ENCODE data around the gene ST3GAL5. TPM values are rescaled to one million over a fixed set of nuclear protein-coding genes. Genes with fewer than 3 reads are reported as not detected.
A peak's percentile ranks its signal among the peaks of the same experiment; 100 is the strongest.
"Not testable (repeated sequence)": the region's sequence is repeated elsewhere in the genome, so short reads cannot be mapped to it uniquely, and the experiment has no call there.

The ST3GAL5 gene
- total RNA-seq, 1 experiment from 2014 or later: 55.0 TPM

GRCh38 chr2:85838181-85838580, 50.6 kb downstream of the ST3GAL5 start:
- no peak for DNase-seq (ENCODE audit: low read depth)

DNA sequence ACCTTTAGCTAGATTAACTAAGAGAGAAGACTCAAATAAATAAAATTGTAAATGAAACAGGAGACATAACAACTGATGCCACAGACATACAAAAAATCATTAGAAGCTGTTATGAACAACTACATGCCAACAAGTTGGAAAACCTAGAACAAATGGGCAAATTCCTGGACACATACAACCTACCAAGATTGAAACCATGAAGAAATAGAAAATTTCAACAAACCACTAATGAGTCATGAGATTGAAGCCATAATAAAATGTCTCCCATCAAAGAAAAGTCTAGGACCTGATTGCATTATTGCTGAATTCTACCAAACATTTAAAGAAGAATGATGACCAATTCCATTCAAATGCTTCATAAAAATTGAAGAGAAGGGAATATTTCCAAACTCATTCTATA, 54.3 kb downstream of the ST3GAL5 start:
- peak; percentile 51 for DNase-seq (ENCODE audit: low read depth)

- DNase-seq (ENCODE audit: low read depth): no peak
Observed at GRCh38 chr2:85831735-85832134, 57.1 kb downstream of the ST3GAL5 start.

GRCh38 chr2:85830645-85831044, 58.1 kb downstream of the ST3GAL5 start:
- DNase-seq (ENCODE audit: low read depth): no peak

DNA sequence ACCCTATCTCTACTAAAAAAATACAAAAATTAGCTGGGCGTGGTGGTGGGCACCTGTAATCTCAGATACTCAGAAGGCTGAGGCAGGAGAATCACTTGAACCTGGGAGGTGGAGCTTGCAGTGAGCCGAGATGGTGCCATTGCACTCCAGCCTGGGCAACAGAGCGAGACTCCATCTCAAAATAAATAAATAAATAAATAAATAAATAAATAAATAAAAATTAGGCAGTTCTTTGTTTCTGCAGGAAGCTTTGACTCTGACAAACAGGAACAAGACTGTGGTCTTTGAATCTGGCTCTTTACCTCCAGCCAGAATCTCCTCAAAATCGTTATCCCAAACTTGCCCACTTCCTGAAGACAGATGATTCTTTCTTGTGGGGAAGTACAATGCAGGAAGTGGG, 59.4 kb downstream of the ST3GAL5 start:
- DNase-seq (ENCODE audit: low read depth): not testable (repeated sequence)

- no peak for DNase-seq (ENCODE audit: low read depth)
Observed at GRCh38 chr2:85828725-85829124, 60.1 kb downstream of the ST3GAL5 start.

GRCh38 chr2:85827879-85828569, 60.8 kb downstream of the ST3GAL5 start:
- no peak for DNase-seq (ENCODE audit: low read depth)

GRCh38 chr2:85826990-85827878, 61.6 kb downstream of the ST3GAL5 start:
- peak; percentile 54 for DNase-seq (ENCODE audit: low read depth)

GRCh38 chr2:85823951-85824350, 64.8 kb downstream of the ST3GAL5 start:
- DNase-seq (ENCODE audit: low read depth): peak; percentile 44

DNA sequence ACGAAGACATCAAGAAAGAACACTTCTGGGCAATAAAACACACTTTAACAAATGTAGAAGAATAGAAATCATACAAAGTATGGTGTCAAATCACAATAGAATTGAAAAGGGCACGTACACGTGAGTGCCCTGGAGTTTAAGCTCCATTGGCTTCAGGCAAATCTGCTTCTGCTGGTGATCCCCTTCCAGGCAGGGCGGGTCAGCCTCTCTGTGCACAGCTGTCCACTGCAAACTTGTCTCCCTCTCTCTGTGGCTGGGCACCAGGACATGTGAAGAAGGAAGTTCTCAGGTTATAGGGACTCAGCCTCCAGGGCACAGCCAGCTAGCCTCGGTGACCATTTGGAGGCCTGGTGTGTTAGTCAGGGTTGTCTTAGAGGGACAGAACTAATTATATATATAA, 66.0 kb downstream of the ST3GAL5 start:
- DNase-seq (ENCODE audit: low read depth): no peak

GRCh38 chr2:85819811-85820510, 68.8 kb downstream of the ST3GAL5 start:
- no peak for DNase-seq (ENCODE audit: low read depth)

DNA sequence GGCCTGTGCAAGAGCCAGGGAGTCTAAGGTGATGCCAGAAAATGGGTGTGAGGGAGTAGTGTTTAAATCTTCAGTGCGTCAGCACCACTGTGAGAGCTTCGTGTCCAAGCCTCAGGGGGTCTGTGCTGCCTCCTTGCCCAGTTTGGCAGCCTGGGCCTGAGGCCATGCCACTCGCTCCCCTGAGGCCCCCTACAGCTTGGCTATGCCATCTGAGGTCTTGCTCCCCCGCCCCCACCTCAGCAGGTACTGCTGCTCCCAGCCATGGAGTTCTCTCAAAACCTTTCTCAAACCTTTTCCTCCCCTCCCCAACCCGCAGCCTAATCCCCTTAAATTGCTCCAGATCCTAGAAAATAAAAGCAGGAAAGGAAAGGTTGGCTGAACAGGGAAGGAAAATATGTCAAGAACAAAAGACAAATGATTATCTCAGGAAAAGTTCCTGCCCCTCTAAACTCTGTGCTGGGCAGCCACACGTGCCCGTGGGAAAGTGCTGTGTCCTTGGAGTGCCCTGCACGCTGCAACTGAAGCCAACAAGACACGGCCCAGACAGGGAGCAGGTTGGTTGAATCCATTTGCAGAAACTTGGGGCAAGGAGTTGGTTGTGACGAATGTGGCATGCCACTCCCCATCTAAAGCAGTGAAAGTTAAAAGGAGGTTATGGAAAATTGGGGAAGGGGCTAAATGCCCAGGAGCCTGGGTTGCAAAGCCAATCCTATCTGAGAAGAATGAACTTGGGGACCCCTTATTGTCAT, 73.8 kb downstream of the ST3GAL5 start:
- DNase-seq (ENCODE audit: low read depth): no peak

DNA sequence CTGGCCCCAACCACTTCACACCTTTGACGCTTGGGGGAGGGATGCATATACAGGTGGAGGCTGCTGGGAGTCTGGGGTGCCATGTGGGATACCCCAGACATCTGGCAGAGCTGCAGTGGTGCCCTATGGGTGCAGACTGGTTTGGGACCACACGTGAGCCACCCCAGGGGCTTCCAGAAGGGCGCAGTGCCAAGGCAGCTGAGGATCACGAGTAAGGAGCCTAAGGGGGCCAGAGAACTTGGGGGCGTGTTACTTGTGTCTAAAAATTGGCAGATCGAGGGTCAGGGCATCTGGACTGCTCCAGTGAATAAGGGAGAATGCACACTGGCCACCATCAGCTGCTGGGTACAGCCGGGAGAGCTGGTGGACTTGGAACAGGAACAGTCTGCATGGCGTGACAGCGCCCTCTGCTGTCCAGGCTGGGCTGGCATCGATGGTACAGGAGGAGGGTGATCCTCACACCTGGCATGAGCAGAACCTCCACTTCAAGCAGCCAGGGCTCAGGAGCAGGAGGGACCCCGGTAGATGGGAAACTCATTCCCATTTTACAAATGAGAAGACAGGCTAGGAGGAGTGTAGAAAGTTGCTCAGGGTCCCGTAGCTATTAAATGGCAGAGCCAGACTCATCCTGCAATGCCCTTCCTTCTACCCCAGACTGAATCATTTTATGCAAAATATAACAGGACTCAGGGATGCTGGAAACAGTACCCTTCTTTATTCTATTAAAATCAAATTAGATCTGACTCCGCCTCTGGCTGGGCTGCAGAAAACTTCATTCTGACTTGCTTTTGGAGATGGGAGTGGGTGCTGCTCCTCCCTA, 74.6 kb downstream of the ST3GAL5 start:
- peak; percentile 77 for DNase-seq (ENCODE audit: low read depth)

DNA sequence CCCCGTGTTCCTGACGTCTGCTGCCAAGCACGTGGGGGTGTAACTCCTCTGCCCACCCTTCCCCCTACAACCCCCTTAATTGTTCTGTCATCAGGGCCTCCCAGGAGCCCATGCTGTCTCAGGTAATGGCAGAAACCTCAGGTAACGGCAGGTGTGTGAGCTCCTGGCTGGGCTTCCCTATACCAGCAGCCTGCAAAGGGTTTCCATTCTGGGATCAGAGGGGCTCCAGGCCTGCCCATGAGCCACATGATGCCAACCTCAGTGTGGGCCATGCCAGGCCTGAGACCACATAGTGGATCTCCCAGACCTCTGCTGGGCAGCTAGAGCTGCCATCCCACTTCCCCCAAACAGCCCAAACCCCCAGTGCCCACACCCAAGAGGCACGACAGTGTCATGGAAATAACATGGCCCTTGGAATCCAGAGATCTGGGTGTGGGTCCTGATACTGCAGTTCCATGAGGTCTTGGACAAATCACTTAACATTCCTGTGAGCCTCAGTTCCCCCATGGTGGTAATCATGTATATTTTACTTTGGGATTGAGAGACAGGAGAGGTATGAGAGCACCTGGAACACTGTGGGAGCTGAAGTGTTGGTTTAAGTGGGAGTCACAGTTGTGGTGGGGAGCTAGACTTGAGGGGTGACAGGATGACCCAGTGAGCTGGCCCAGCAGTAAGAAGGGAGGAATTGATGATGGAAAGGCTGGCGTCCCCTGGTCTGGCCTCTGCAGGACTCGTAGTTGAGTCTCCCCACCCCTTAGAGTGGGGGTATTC, 75.4 kb downstream of the ST3GAL5 start:
- no peak for DNase-seq (ENCODE audit: low read depth)

DNA sequence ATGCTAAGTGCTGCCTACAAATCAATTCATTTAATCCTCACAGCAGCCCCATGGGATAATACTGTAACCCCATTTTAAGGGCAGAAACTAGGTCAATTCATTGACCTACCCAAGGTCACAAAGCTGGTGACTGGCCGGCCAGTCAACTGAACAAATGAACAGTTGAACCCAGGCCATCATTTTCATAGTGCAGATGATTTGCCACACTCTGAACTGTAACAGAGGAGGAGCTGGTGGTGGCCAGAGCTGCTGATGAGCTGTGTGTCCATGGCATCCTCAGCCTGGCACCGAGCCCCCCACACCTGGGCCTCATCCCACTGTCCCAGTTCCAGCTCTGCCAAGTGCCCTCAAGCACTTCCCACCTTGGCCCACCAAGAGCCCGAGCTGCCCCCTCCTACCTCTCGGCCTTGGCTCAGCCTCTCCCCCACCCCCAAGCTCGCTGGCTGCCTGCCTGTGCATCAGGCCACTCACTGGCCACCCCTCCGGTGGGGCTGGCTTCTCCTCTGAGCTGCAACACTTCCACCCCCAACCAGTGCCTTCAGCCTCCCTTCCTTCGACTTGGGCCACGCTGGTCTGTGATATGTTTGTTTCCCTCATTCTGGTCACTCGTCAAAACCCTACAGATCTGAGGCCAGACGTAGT, 76.6 kb downstream of the ST3GAL5 start:
- DNase-seq (ENCODE audit: low read depth): no peak

- no peak for DNase-seq (ENCODE audit: low read depth)
Observed at GRCh38 chr2:85811180-85812093, 77.4 kb downstream of the ST3GAL5 start.

GRCh38 chr2:85810371-85811179, 78.2 kb downstream of the ST3GAL5 start:
- DNase-seq (ENCODE audit: low read depth): no peak

Data from LHCN-M2 (cell line).